OCI-LY1 (cell line): ENCODE data around the gene AFAP1L2.

Experiments
- H2AFZ ChIP-seq: fragments of 200-600 bp; sonication (generic), shearing (Covaris generic); 2 replicates; pipeline ENCODE4 v1.6.0; 2014; ENCODE audit warnings: antibody characterized with exemption, mild to moderate bottlenecking, low read length
- H3F3A ChIP-seq: fragments of 200-600 bp; sonication (generic), shearing (Covaris generic); 2 replicates; pipeline ENCODE4 v1.6.0; 2014; ENCODE audit warnings: mild to moderate bottlenecking, antibody characterized with exemption, low read length, moderate library complexity; ENCODE audit not compliant: insufficient read depth
- H3K27ac ChIP-seq: fragments of 200-600 bp; sonication (generic); 2 replicates; pipeline ENCODE4 v1.5.1; 2014; ENCODE audit warnings: low read length, mixed run types, mild to moderate bottlenecking, low read depth; ENCODE audit not compliant: poor library complexity, severe bottlenecking
- H3K27me3 ChIP-seq: fragments of 200-600 bp; sonication (generic); 2 replicates; pipeline ENCODE4 v1.6.0; 2014; ENCODE audit warnings: antibody characterized with exemption, mild to moderate bottlenecking, low read length, moderate library complexity; ENCODE audit not compliant: insufficient read depth
- H3K36me3 ChIP-seq: fragments of 200-600 bp; sonication (generic); 2 replicates; pipeline ENCODE4 v1.6.1; 2014; ENCODE audit warnings: mild to moderate bottlenecking, antibody characterized with exemption, low read length, moderate library complexity, mixed read lengths; ENCODE audit not compliant: insufficient read depth
- H3K4me1 ChIP-seq: fragments of 200-600 bp; sonication (generic); 2 replicates; pipeline ENCODE4 v1.5.1; 2014; ENCODE audit warnings: mild to moderate bottlenecking, low read length, moderate library complexity; ENCODE audit not compliant: insufficient read depth, severe bottlenecking
- H3K4me2 ChIP-seq: fragments of 200-600 bp; sonication (generic), shearing (Covaris generic); 2 replicates; pipeline ENCODE4 v1.6.1; 2014; ENCODE audit warnings: low read length
- H3K4me3 ChIP-seq: fragments of 200-600 bp; sonication (generic); 2 replicates; pipeline ENCODE4 v1.5.1; 2014; ENCODE audit warnings: low read length, low read depth, mild to moderate bottlenecking, mixed read lengths; ENCODE audit not compliant: poor library complexity, severe bottlenecking
- H3K79me2 ChIP-seq: fragments of 200-600 bp; shearing (Covaris generic); 2 replicates; pipeline ENCODE4 v1.6.1; 2016; ENCODE audit warnings: mixed run types, low read length, mixed read lengths; ENCODE audit not compliant: insufficient read depth
- H3K9ac ChIP-seq: fragments of 200-600 bp; sonication (generic), shearing (Covaris generic); 2 replicates; pipeline ENCODE4 v1.6.1; 2014; ENCODE audit warnings: mild to moderate bottlenecking, low read length, mixed read lengths
- H3K9me2 ChIP-seq: fragments of 200-600 bp; sonication (generic), shearing (Covaris generic); 2 replicates; pipeline ENCODE4 v1.6.1; 2014; ENCODE audit warnings: low read depth, mild to moderate bottlenecking, low read length, mixed read lengths
- H3K9me3 ChIP-seq: fragments of 200-600 bp; shearing (Covaris generic); 2 replicates; pipeline ENCODE4 v1.6.1; 2014; ENCODE audit warnings: low read length, mixed read lengths
- H4K20me1 ChIP-seq: fragments of 200-600 bp; sonication (generic), shearing (Covaris generic); 2 replicates; pipeline ENCODE4 v1.6.0; 2016; ENCODE audit warnings: mild to moderate bottlenecking, low read length; ENCODE audit not compliant: insufficient read depth
- EZH2 ChIP-seq: fragments of 200-600 bp; sonication (generic), shearing (Covaris generic); IDR thresholded peaks from 2 replicates; pipeline ENCODE4 v1.8.0; 2017; ENCODE audit warnings: borderline replicate concordance, mixed run types, mild to moderate bottlenecking, antibody characterized with exemption, low read length, moderate library complexity, mixed read lengths
- TF ChIP-seq, protein P1 (sequence below): fragments of 200-600 bp; sonication (generic), shearing (Covaris generic); IDR thresholded peaks from 2 replicates; pipeline ENCODE4 v1.5.1; 2017; ENCODE audit warnings: mild to moderate bottlenecking, antibody characterized with exemption, low read length, moderate library complexity, mixed read lengths

Gene AFAP1L2

GRCh38 chr10:114402233-114402632, 2.1 kb downstream of the AFAP1L2 start:
- Histone ChIP-seq H3K9ac (no peak overlapping the region), H3K36me3 (no peaks in the 10 kb centered on the region), H3K79me2 (no peaks in the 10 kb centered on the region), H3K4me1 (no peaks in the 10 kb centered on the region), H4K20me1 (no peaks in the 10 kb centered on the region), H2AFZ (no peak overlapping the region), H3K27me3 (0 out of 2 replicates have a peak, but pooled peaks cover 3% of the 10 kb centered on the region), H3K27ac (no peak overlapping the region), H3F3A (no peaks in the 10 kb centered on the region), H3K9me3 (no peaks in the 10 kb centered on the region), H3K4me3 (no peak overlapping the region), H3K4me2 (no peak overlapping the region), H3K9me2 (no peaks in the 10 kb centered on the region)
- TF ChIP-seq, protein P1, sequence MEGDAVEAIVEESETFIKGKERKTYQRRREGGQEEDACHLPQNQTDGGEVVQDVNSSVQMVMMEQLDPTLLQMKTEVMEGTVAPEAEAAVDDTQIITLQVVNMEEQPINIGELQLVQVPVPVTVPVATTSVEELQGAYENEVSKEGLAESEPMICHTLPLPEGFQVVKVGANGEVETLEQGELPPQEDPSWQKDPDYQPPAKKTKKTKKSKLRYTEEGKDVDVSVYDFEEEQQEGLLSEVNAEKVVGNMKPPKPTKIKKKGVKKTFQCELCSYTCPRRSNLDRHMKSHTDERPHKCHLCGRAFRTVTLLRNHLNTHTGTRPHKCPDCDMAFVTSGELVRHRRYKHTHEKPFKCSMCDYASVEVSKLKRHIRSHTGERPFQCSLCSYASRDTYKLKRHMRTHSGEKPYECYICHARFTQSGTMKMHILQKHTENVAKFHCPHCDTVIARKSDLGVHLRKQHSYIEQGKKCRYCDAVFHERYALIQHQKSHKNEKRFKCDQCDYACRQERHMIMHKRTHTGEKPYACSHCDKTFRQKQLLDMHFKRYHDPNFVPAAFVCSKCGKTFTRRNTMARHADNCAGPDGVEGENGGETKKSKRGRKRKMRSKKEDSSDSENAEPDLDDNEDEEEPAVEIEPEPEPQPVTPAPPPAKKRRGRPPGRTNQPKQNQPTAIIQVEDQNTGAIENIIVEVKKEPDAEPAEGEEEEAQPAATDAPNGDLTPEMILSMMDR: no peak
- TF ChIP-seq EZH2: no peak

DNA sequence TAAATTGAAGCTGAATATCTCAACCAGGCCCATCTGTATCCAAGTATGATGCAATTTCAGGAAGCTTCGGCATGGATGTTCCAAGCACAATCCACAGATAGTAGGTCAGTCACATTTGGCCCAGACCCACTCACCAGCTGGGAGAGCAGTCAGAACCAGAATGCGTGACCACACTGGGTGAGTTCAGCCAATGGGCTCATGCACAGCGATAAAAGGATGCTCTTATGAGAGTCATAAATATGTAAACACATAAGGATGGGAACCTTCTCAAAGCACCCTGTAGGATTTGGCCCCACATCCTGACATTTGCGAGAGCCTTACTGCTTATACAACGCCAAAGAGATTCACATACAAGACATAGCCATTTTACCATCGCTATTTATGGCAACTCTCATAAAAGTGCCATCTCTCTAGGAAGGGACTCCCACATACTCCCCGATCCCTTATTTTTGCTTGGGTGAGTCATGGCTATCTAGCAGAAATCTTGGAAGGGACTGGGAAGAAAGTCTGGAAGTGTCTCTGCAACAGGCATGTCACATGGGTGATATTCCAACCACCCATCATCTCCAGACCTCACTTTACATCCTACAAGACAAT, 3.0 kb downstream of the AFAP1L2 start:
- no peaks in the 10 kb centered on the region for H3K4me1 ChIP-seq
- 0 out of 2 replicates have a peak, but pooled peaks cover 3% of the 10 kb centered on the region for H3K27me3 ChIP-seq
- TF ChIP-seq EZH2: no peak
- TF ChIP-seq, protein P1: no peak
- H3K27ac ChIP-seq: no peak overlapping the region
- H2AFZ ChIP-seq: no peak overlapping the region
- H3K36me3 ChIP-seq: no peaks in the 10 kb centered on the region
- no peaks in the 10 kb centered on the region for H3K9me3 ChIP-seq
- no peaks in the 10 kb centered on the region for H3K79me2 ChIP-seq
- no peak overlapping the region for H3K4me3 ChIP-seq
- no peak overlapping the region for H3K9ac ChIP-seq
- no peaks in the 10 kb centered on the region for H3K9me2 ChIP-seq
- H3K4me2 ChIP-seq: no peak overlapping the region
- no peaks in the 10 kb centered on the region for H4K20me1 ChIP-seq
- H3F3A ChIP-seq: no peaks in the 10 kb centered on the region

- Histone ChIP-seq H2AFZ (no peak overlapping the region), H3K36me3 (no peaks in the 10 kb centered on the region), H3K4me1 (no peaks in the 10 kb centered on the region), H3K27me3 (0 out of 2 replicates have a peak, but pooled peaks cover 3% of the 10 kb centered on the region), H3K4me3 (no peak overlapping the region), H3K9me3 (no peaks in the 10 kb centered on the region), H3K9ac (no peak overlapping the region), H3F3A (no peaks in the 10 kb centered on the region), H3K9me2 (no peaks in the 10 kb centered on the region), H3K79me2 (no peaks in the 10 kb centered on the region), H3K27ac (no peak overlapping the region), H4K20me1 (no peaks in the 10 kb centered on the region), H3K4me2 (no peak overlapping the region)
- TF ChIP-seq, protein P1: no peak
- no peak for TF ChIP-seq EZH2
These were observed 4.2 kb downstream of the AFAP1L2 start for GRCh38 chr10:114400091-114400490.
